ENCODE data around the gene TGM3. TPM values are rescaled to one million over a fixed set of nuclear protein-coding genes. Genes with fewer than 3 reads are reported as not detected.

Gene TGM3
- total RNA-seq, 2 donors from 2014 or later: 0.27 TPM; not detected in 1

DNA sequence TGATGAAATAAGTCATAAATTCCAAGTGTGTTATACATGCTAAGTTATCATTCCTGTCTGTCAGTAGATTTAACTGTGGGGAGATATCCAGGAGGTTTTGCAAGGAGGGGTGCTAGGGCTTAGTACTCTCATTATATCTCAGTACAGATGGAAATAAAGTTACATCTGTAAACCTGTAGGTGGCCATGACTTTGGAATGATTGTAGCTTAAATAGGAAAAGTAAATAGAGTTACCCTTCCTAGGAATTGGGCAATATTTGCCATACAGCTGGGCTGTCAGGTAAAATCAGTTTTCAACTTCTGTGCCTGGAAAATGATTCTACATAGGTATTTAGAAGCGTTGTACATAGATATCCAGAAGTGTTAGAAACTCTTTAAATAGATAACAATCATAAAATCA lies 19.8 kb upstream of the TGM3 start:
- TF ChIP-seq, protein P1, sequence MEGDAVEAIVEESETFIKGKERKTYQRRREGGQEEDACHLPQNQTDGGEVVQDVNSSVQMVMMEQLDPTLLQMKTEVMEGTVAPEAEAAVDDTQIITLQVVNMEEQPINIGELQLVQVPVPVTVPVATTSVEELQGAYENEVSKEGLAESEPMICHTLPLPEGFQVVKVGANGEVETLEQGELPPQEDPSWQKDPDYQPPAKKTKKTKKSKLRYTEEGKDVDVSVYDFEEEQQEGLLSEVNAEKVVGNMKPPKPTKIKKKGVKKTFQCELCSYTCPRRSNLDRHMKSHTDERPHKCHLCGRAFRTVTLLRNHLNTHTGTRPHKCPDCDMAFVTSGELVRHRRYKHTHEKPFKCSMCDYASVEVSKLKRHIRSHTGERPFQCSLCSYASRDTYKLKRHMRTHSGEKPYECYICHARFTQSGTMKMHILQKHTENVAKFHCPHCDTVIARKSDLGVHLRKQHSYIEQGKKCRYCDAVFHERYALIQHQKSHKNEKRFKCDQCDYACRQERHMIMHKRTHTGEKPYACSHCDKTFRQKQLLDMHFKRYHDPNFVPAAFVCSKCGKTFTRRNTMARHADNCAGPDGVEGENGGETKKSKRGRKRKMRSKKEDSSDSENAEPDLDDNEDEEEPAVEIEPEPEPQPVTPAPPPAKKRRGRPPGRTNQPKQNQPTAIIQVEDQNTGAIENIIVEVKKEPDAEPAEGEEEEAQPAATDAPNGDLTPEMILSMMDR (IDR thresholded peaks at IDR 0.05): no peak
- H3K4me1 ChIP-seq (ENCODE audit: control insufficient read depth in 1 of 2, low read depth in 2 of 2): no peaks in the 10 kb centered on the region
- no peak overlapping the region for H3K4me3 ChIP-seq
- ATAC-seq (ENCODE audit: insufficient number of reproducible peaks, low FRiP score, low read depth) (no peak), DNase-seq (ENCODE audit: low spot score) (no peak)
- no peak overlapping the region for H3K27ac ChIP-seq
- H3K27me3 ChIP-seq (replicated peaks; ENCODE audit: insufficient read depth): no peaks in the 10 kb centered on the region
- no peaks in the 10 kb centered on the region for H3K9me3 ChIP-seq
- H3K36me3 ChIP-seq: no peaks in the 10 kb centered on the region

DNA sequence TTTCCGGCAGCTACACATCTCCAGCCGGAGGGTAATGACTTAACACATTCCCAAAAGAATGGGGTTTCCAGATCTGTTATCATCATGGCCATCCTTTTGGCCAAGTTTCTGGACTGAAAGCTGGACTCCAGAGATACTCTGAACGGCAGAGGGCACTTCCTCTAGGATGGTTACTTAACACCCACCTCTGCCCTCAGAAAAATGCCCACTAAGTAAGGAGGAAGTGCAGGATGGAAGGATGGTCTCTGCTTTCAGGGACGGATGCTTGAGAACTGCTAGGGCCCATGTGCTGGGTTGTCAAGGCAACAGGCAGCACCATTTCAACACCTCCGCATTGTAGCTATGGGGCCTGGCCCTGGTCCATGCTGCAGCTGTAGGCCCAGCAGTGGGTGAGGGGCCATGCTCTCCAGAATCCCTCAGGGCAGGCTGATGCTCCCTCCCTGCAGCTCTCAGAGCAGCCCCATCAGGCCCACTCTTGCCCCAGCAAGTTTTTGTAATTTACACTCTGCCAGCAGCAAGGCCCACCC lies 16.5 kb upstream of the TGM3 start:
- H3K36me3 ChIP-seq: no peaks in the 10 kb centered on the region
- DNase-seq (ENCODE audit: low spot score): no peak
- H3K4me1 ChIP-seq (ENCODE audit: control insufficient read depth in 1 of 2, low read depth in 2 of 2): no peaks in the 10 kb centered on the region
- no peaks in the 10 kb centered on the region for H3K27me3 ChIP-seq (replicated peaks; ENCODE audit: insufficient read depth)
- no peak for ATAC-seq (ENCODE audit: insufficient number of reproducible peaks, low FRiP score, low read depth)
- H3K4me3 ChIP-seq: no peak overlapping the region
- TF ChIP-seq, protein P1 (IDR thresholded peaks at IDR 0.05): no peak
- H3K27ac ChIP-seq: no peak overlapping the region
- no peaks in the 10 kb centered on the region for H3K9me3 ChIP-seq

DNA sequence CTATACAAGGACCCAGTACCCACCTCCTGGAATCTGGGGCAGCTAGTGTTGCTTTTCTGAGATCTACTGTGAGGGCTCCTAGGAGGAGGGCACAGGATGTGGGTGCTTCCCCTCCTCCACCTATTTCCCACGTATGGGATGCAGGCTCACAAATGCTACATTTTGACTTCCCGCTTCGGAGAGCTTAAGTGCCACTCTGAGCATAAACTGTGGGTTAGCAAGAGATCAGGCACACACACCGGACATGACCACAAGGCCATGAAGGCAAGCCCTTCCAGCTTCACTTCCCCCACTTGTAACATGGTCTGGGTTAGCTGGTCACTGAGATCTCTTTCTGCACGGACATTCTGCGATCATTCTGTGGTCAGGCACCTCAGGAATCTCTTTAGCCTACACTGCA lies 15.7 kb upstream of the TGM3 start:
- ATAC-seq (ENCODE audit: insufficient number of reproducible peaks, low FRiP score, low read depth): no peak
- Histone ChIP-seq H3K27ac (no peak overlapping the region), H3K4me1 (ENCODE audit: control insufficient read depth in 1 of 2, low read depth in 2 of 2) (no peaks in the 10 kb centered on the region), H3K4me3 (no peak overlapping the region), H3K9me3 (no peaks in the 10 kb centered on the region), H3K27me3 (replicated peaks; ENCODE audit: insufficient read depth) (no peaks in the 10 kb centered on the region), H3K36me3 (no peaks in the 10 kb centered on the region)
- TF ChIP-seq, protein P1 (IDR thresholded peaks at IDR 0.05): no peak
- no peak for DNase-seq (ENCODE audit: low spot score)

DNA sequence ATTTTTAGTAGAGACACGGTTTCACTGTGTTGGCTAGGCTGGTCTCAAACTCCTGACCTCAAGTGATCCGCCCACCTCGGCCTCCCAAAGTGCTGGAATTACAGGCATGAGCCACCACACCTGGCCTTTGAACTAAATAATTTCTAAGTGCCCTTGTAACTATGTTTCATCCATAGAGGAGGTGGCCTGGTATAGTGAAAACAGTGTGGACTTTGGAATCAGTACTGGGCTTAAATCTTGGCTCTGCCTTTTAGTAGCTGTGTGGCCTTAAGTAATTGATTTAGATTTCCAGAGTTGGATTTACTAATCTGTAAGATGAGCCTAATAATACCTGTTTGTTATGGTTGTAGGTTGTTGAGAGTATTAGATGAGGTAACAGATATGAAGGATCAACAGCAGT lies 14.2 kb upstream of the TGM3 start:
- H3K4me3 ChIP-seq: no peak overlapping the region
- H3K27ac ChIP-seq: no peak overlapping the region
- ATAC-seq (ENCODE audit: insufficient number of reproducible peaks, low FRiP score, low read depth) (no peak), DNase-seq (ENCODE audit: low spot score) (no peak)
- TF ChIP-seq, protein P1 (IDR thresholded peaks at IDR 0.05): no peak
- no peaks in the 10 kb centered on the region for H3K4me1 ChIP-seq (ENCODE audit: control insufficient read depth in 1 of 2, low read depth in 2 of 2)
- H3K9me3 ChIP-seq: no peaks in the 10 kb centered on the region
- no peaks in the 10 kb centered on the region for H3K36me3 ChIP-seq
- no peaks in the 10 kb centered on the region for H3K27me3 ChIP-seq (replicated peaks; ENCODE audit: insufficient read depth)

DNA sequence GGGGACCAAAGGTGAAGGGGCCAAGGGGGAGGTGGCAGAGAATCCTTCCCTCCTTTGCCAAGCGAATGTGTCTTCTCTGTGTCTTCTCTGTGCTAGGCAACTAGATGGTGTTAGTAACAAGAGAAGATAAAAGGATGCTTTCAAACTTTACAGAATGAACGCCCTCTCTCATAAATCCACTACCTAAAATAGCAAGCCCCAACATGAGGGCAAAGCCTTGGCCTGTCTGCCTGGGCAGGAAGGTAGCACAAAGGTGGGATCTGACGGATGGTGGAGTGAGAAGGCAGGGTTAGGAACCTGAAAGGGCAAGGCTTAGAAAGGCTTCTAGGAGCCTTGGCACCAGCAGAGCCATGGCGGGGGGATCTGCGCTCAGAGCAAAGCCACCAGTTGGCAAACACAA lies 13.6 kb upstream of the TGM3 start:
- Histone ChIP-seq H3K27me3 (replicated peaks; ENCODE audit: insufficient read depth) (no peaks in the 10 kb centered on the region), H3K4me3 (no peak overlapping the region), H3K36me3 (no peaks in the 10 kb centered on the region), H3K27ac (no peak overlapping the region), H3K4me1 (ENCODE audit: control insufficient read depth in 1 of 2, low read depth in 2 of 2) (no peaks in the 10 kb centered on the region), H3K9me3 (no peaks in the 10 kb centered on the region)
- DNase-seq (ENCODE audit: low spot score): no peak
- no peak for ATAC-seq (ENCODE audit: insufficient number of reproducible peaks, low FRiP score, low read depth)
- TF ChIP-seq, protein P1 (IDR thresholded peaks at IDR 0.05): no peak
